ENCODE data around the gene IL17RE. TPM values are rescaled to one million over a fixed set of nuclear protein-coding genes. Genes with fewer than 3 reads are reported as not detected.

IL17RE gene
- total and polyA plus RNA-seq, 2 donors (not counting 3 experiments of a cell fraction or from before 2014, with no cell fraction given), result 1.2 to 1.3 TPM

DNA sequence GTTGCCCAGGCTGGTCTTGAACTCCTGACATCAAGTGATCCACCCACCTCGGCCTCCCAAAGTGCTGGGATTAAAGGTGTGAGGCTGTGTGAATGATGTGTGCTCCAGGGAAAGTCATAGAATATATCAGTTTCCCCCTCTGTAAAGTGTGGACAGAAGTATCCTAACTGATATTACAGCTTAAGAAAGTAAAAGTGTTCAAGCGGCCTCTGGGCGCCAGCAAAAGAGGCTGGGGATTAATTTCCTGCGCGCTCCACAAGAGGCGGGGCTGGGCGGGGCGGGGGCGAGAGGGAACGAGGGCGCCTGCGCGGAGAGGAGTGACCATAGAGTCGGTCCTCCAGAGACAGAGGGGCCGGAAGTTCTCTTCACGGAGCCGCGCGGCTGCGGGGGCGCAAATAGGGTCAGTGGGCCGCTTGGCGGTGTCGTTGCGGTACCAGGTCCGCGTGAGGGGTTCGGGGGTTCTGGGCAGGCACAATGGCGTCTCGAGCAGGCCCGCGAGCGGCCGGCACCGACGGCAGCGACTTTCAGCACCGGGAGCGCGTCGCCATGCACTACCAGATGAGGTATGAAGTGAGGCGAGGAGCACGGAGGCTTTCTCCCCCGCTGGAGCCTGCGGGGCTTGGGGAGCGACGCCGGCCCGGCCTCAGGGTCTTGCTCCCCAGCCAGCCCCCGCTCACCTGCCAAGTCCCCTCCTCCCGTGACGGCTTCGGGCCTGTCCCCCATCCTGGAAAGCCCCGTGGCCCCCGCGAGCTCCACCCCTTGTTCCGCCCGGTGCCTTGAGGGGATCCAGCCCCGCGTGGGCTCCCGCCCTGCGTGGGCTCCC is 12.2 kb upstream of the IL17RE start, which contains the start of gene JAGN1:
TSS of gene JAGN1 (plus strand) at position 362 of the 823 bp plus-strand sequence. CDS start at position 475, 113 bp downstream.
- Histone ChIP-seq H3K27ac (ENCODE audit: insufficient read depth, low read depth, low read length) (peak within 1 kb of the TSS; percentile 76), H3K27me3 (ENCODE audit: control insufficient read depth in 2 of 2, insufficient read depth in 2 of 2, low read length in 2 of 2) (no peaks in the 10 kb centered on the region), H3K9ac (replicated peaks; ENCODE audit: extremely low read depth, insufficient read depth, low read length) (peak within 1 kb of the TSS; percentile 89), H3K9me3 (replicated peaks; ENCODE audit: control insufficient read depth, insufficient read depth, low read length) (no peaks in the 10 kb centered on the region), H3K4me1 (ENCODE audit: control insufficient read depth, extremely low read depth, insufficient read depth, low read length) (peaks cover 25% of the 10 kb centered on the region), H3K79me2 (ENCODE audit: control insufficient read depth, insufficient read depth, low read length) (peaks cover 27% of the 10 kb centered on the region), H4K20me1 (replicated peaks; ENCODE audit: control insufficient read depth, extremely low read depth, insufficient read depth, low read length) (no peaks in the 10 kb centered on the region), H3K9me1 (replicated peaks; ENCODE audit: control insufficient read depth, extremely low read depth, insufficient read depth, low read length) (no peaks in the 10 kb centered on the region), H3K36me3 (ENCODE audit: control insufficient read depth in 2 of 2, extremely low read depth in 1 of 2, insufficient read depth in 2 of 2, low read length in 2 of 2) (peaks cover 4 to 9% of the 10 kb centered on the region in 2 experiments), H3K4me2 (ENCODE audit: insufficient read depth, low read length) (peak within 1 kb of the TSS; percentile 95), H2AFZ (ENCODE audit: low read depth, low read length) (peak within 1 kb of the TSS; percentile 98), H3K4me3 (replicated peaks in 1 of 3; ENCODE audit: insufficient read depth in 1 of 3, low read depth in 1 of 3, low read length in 3 of 3) (peak within 1 kb of the TSS; percentile 82 to 92 (median 89))
- peak; percentile 90 for FAIRE-seq
- CTCF ChIA-PET, result interaction anchor here (0.6 to 1.3 kb wide), 4 partner anchors 14 to 45 kb away, joined by 3 read pairs; no protein-coding TSS in a partner anchor
- TSS peak; percentile 57 for BruUV-seq (replicated peaks)
- dilution Hi-C loops (cut with MboI; ENCODE audit: extremely low pct_ligation_motif_present, low sequenced_read_pairs), result no loop called here
- intact Hi-C loops (cut with micrococcal nuclease), result loop anchor here (1.0 to 5.0 kb wide), 4 partner anchors 13 to 56 kb away; partner anchors contain the start of gene CRELD1
- TF ChIP-seq POLR2A (IDR thresholded peaks at IDR 0.05; ENCODE audit: low read depth, low read length) (peak; percentile 95), POLR2AphosphoS5 (IDR thresholded peaks at IDR 0.05; ENCODE audit: insufficient read depth, low read depth, low read length) (peak; percentile 95), FOS (IDR thresholded peaks at IDR 0.05; ENCODE audit: borderline replicate concordance, insufficient read depth, low read length) (no peak)
- peak; percentile 92 for DNase-seq (ENCODE audit: low read depth, low spot score)
- POLR2A ChIA-PET, result interaction anchor here (0.7 to 1.1 kb wide), 3 partner anchors 23 to 42 kb away, joined by 3 to 4 read pairs (median 3); no protein-coding TSS in a partner anchor

DNA sequence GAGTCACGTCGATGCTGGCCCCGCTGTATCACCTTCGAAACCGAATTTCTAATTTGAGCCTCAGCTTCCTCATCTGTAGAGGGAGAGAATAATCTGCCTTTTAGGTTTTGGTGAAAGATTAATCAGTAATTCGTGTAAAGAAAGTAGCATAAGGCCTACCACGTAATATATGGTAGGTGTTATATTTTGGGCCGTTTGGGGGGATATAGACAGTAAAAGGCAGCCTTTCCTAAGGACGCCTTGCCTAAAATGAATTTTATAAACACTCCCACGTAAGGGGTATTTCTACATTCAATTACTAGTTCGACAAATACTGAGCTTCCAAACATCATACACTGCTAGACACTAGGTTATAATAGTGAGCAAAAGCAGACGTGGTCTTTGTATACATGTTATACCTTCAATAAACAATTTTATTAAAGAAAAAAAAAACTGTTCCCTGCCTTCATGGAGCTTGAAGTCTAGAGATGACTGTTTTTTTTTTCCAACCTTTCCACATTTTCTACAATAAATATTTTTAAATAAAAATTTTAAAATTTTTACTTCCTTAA is 11.5 kb upstream of the IL17RE start:
- ChIA-PET POLR2A (interaction anchor here (1.0 to 1.1 kb wide), 2 partner anchors 34 to 42 kb away, joined by 3 read pairs; no protein-coding TSS in a partner anchor), CTCF (interaction anchor here (0.9 to 1.3 kb wide), 5 partner anchors 14 to 55 kb away, joined by 3 to 5 read pairs (median 3); no protein-coding TSS in a partner anchor)
- no peak for DNase-seq (ENCODE audit: low read depth, low spot score)
- Histone ChIP-seq H3K4me1 (ENCODE audit: control insufficient read depth, extremely low read depth, insufficient read depth, low read length) (peaks cover 25% of the 10 kb centered on the region), H2AFZ (ENCODE audit: low read depth, low read length) (peak overlapping the region; percentile 98), H3K9ac (replicated peaks; ENCODE audit: extremely low read depth, insufficient read depth, low read length) (peak overlapping the region; percentile 89), H3K4me3 (replicated peaks in 1 of 3; ENCODE audit: insufficient read depth in 1 of 3, low read depth in 1 of 3, low read length in 3 of 3) (peak overlapping the region; percentile 82 to 92 (median 89)), H3K9me3 (replicated peaks; ENCODE audit: control insufficient read depth, insufficient read depth, low read length) (no peaks in the 10 kb centered on the region), H3K79me2 (ENCODE audit: control insufficient read depth, insufficient read depth, low read length) (peaks cover 27% of the 10 kb centered on the region), H4K20me1 (replicated peaks; ENCODE audit: control insufficient read depth, extremely low read depth, insufficient read depth, low read length) (no peaks in the 10 kb centered on the region), H3K9me1 (replicated peaks; ENCODE audit: control insufficient read depth, extremely low read depth, insufficient read depth, low read length) (no peaks in the 10 kb centered on the region), H3K27me3 (ENCODE audit: control insufficient read depth in 2 of 2, insufficient read depth in 2 of 2, low read length in 2 of 2) (no peaks in the 10 kb centered on the region), H3K27ac (ENCODE audit: insufficient read depth, low read depth, low read length) (peak overlapping the region; percentile 76), H3K36me3 (ENCODE audit: control insufficient read depth in 2 of 2, extremely low read depth in 1 of 2, insufficient read depth in 2 of 2, low read length in 2 of 2) (peaks cover 4 to 9% of the 10 kb centered on the region in 2 experiments), H3K4me2 (ENCODE audit: insufficient read depth, low read length) (peak overlapping the region; percentile 95)
- FAIRE-seq, result no peak
- BruUV-seq (replicated peaks), result no TSS peak
- intact Hi-C loops (cut with micrococcal nuclease) (loop anchor here (2.0 to 5.0 kb wide), 2 partner anchors 41 to 56 kb away; partner anchors contain the start of gene CRELD1), dilution Hi-C loops (cut with MboI; ENCODE audit: extremely low pct_ligation_motif_present, low sequenced_read_pairs) (no loop called here)
- no peak for TF ChIP-seq FOS (IDR thresholded peaks at IDR 0.05; ENCODE audit: borderline replicate concordance, insufficient read depth, low read length)
- TF ChIP-seq, protein P1, sequence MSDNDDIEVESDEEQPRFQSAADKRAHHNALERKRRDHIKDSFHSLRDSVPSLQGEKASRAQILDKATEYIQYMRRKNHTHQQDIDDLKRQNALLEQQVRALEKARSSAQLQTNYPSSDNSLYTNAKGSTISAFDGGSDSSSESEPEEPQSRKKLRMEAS (IDR thresholded peaks at IDR 0.05; ENCODE audit: insufficient read depth, insufficient read length), result no peak
- TF ChIP-seq MYC (IDR thresholded peaks at IDR 0.05; ENCODE audit: low read depth, low read length), result no peak
- no peak for TF ChIP-seq GATA2 (IDR thresholded peaks at IDR 0.05; ENCODE audit: insufficient read depth, insufficient read length, low read depth, low read length)
- TF ChIP-seq POLR2AphosphoS5 (IDR thresholded peaks at IDR 0.05; ENCODE audit: insufficient read depth, low read depth, low read length), result no peak
- no peak for TF ChIP-seq EZH2 (IDR thresholded peaks at IDR 0.05; ENCODE audit: borderline replicate concordance, low read depth, low read length, severe bottlenecking)
- TF ChIP-seq POLR2A (IDR thresholded peaks at IDR 0.05; ENCODE audit: low read depth, low read length), result no peak
- TF ChIP-seq JUN (IDR thresholded peaks at IDR 0.05; ENCODE audit: borderline replicate concordance, insufficient read depth, insufficient read length, low read depth), result no peak
- TF ChIP-seq, protein P2, sequence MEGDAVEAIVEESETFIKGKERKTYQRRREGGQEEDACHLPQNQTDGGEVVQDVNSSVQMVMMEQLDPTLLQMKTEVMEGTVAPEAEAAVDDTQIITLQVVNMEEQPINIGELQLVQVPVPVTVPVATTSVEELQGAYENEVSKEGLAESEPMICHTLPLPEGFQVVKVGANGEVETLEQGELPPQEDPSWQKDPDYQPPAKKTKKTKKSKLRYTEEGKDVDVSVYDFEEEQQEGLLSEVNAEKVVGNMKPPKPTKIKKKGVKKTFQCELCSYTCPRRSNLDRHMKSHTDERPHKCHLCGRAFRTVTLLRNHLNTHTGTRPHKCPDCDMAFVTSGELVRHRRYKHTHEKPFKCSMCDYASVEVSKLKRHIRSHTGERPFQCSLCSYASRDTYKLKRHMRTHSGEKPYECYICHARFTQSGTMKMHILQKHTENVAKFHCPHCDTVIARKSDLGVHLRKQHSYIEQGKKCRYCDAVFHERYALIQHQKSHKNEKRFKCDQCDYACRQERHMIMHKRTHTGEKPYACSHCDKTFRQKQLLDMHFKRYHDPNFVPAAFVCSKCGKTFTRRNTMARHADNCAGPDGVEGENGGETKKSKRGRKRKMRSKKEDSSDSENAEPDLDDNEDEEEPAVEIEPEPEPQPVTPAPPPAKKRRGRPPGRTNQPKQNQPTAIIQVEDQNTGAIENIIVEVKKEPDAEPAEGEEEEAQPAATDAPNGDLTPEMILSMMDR (IDR thresholded peaks at IDR 0.05; ENCODE audit: extremely low read depth in 1 of 2, insufficient read depth in 1 of 2, low read depth in 1 of 2, low read length in 2 of 2), result no peak
